ENCODE data around the gene UHRF2.

UHRF2 gene

GRCh38 chr9:6553866-6554265 lies 140.9 kb downstream of the UHRF2 start:
- Histone ChIP-seq H3K9me3 (ENCODE audit: insufficient read depth, low read length) (no peaks in the 10 kb centered on the region), H3K36me3 (replicated peaks; ENCODE audit: low read depth, low read length) (no peaks in the 10 kb centered on the region), H3K4me1 (ENCODE audit: low read length) (no peaks in the 10 kb centered on the region), H3K9ac (ENCODE audit: low read length) (no peak overlapping the region), H3K27ac (ENCODE audit: low read length) (no peak overlapping the region), H2AFZ (ENCODE audit: low read depth, low read length) (no peak overlapping the region), H3K4me3 (ENCODE audit: low read length) (no peak overlapping the region), H3K79me2 (ENCODE audit: low read length) (no peaks in the 10 kb centered on the region), H3K4me2 (ENCODE audit: low read length) (no peak overlapping the region), H3K27me3 (ENCODE audit: low read depth, low read length) (no peaks in the 10 kb centered on the region), H4K20me1 (ENCODE audit: insufficient read depth, low read length) (no peaks in the 10 kb centered on the region)
- TF ChIP-seq EZH2phosphoT487 (IDR thresholded peaks at IDR 0.05; ENCODE audit: low read depth) (no peak), CTCF (IDR thresholded peaks at IDR 0.05; ENCODE audit: low read depth, low read length) (no peak)
